ENCODE data around the gene ITGA6.

GRCh38 chr2:172403402-172403801 is 24.0 kb upstream of the ITGA6 start:
- TF ChIP-seq EZH2phosphoT487 (IDR thresholded peaks at IDR 0.05; ENCODE audit: borderline replicate concordance, low read depth, low read length) (no peak), CTCF (conservative IDR thresholded peaks at IDR 0.05; ENCODE audit: low read length) (no peak)

Measured in OCI-LY7 (cell line).